GM12801 (cell line): ENCODE measurements around the gene GPR146.

ENCODE experiments used
- CTCF ChIP-seq: IDR thresholded peaks from one replicate; pipeline ENCODE4 v1.5.1; 2011; ENCODE audit warnings: control low read depth; ENCODE audit not compliant: insufficient read length; ENCODE audit errors: extremely low read depth

GPR146 gene

GRCh38 chr7:1045069-1046063 is 1.0 kb downstream of the GPR146 start:
- TF ChIP-seq CTCF, result no peak

- TF ChIP-seq CTCF, result no peak
Observed at GRCh38 chr7:1046722-1047679, 2.7 kb downstream of the GPR146 start.

- TF ChIP-seq CTCF, result no peak
Observed at GRCh38 chr7:1049006-1049741, 4.8 kb downstream of the GPR146 start.

GRCh38 chr7:1049801-1050200 is 5.5 kb downstream of the GPR146 start:
- no peak for TF ChIP-seq CTCF

- TF ChIP-seq CTCF, result no peak
Observed at GRCh38 chr7:1050254-1050906, 6.0 kb downstream of the GPR146 start.

- TF ChIP-seq CTCF, result no peak
Observed at GRCh38 chr7:1050956-1051690, 6.8 kb downstream of the GPR146 start.
